Naive B cell (primary cell): Measurements from ENCODE around the gene PHAX. TPM values are rescaled to one million over a fixed set of nuclear protein-coding genes. Genes with fewer than 3 reads are reported as not detected.
A peak's percentile ranks its signal among the peaks of the same experiment; 100 is the strongest.
"Not testable (repeated sequence)": the region's sequence is repeated elsewhere in the genome, so short reads cannot be mapped to it uniquely, and the experiment has no call there.

Experiments used
- ATAC-seq, 2 donors: fragments of 150-1000 bp; cut with Tn5 transposase; 2 replicates each; pipeline ENCODE4 v1.10.0; 2021; ENCODE audit warnings: low read depth in 2 of 2, mild to moderate bottlenecking in 2 of 2, moderate library complexity in 2 of 2
- DNase-seq: peaks from one replicate; pipeline ENCODE4 v3.0.0; 2022
- H3K27ac Mint-ChIP-seq, 6 donors: one replicate each; pipeline ENCODE4 v1.8.0; 2020 to 2022; ENCODE audit warnings: mild to moderate bottlenecking in 6 of 6, mixed read lengths in 6 of 6, moderate library complexity in 5 of 6, inconsistent platforms in 2 of 6
- H3K27me3 Mint-ChIP-seq, 3 donors: one replicate each; pipeline ENCODE4 v1.8.0; 2021 to 2022; ENCODE audit warnings: mixed read lengths in 3 of 3, mild to moderate bottlenecking in 1 of 3
- H3K36me3 Mint-ChIP-seq, 2 donors: one replicate each; pipeline ENCODE4 v1.8.0; 2020 to 2022; ENCODE audit warnings: mixed read lengths in 2 of 2, inconsistent platforms in 1 of 2, mild to moderate bottlenecking in 1 of 2
- H3K4me1 Mint-ChIP-seq, 3 donors: one replicate each; pipeline ENCODE4 v1.8.0; 2020 to 2022; ENCODE audit warnings: mixed read lengths in 3 of 3, inconsistent platforms in 1 of 3, mild to moderate bottlenecking in 1 of 3, moderate library complexity in 1 of 3
- H3K4me3 Mint-ChIP-seq, 8 donors: one replicate each; pipeline ENCODE4 v1.8.0; 2020 to 2022; ENCODE audit warnings: mild to moderate bottlenecking in 8 of 8, mixed read lengths in 8 of 8, moderate library complexity in 8 of 8, inconsistent platforms in 2 of 8
- H3K9me3 Mint-ChIP-seq, 7 donors: one replicate each; pipeline ENCODE4 v1.8.0; 2020 to 2022; ENCODE audit warnings: mixed read lengths in 7 of 7, mild to moderate bottlenecking in 5 of 7, inconsistent platforms in 2 of 7, moderate library complexity in 1 of 7
- polyA plus RNA-seq, 6 donors: library from polyadenylated mRNA; unstranded; fragments of 300-500 nt; fragmentation: Illumina TruSeq; gene quantifications; one replicate each; pipeline ENCODE4 v1.2.3, GENCODE V29; 2021; ENCODE audit warnings: low read depth in 6 of 6

The PHAX gene
- polyA plus RNA-seq, 6 donors from 2014 or later: 29.7 to 84.8 (median 66.5) TPM

DNA sequence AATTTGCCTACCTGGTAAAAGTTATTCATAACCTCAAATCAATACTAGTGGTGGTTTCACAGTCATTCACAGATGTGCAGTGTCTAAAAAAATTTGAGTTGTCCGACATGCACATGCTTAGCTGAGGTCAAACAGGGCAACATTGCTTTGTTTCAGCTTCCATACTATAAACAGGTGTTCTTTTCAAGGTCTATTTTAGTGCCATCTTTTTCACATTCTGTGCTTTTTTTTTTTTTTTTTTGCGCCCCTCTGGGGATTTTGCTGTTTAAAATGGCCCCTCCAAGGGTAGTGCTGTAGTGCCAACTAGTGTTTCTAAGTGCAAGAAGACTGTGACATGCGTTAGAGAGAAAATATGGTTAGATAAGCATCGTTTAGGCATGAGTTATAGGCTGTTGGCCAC lies 14.5 kb downstream of the PHAX start:
- Mint-ChIP-seq H3K9me3 (no peaks in the 10 kb centered on the region), H3K4me1 (peaks cover 7 to 32% (median 13%) of the 10 kb centered on the region in 3 donors), H3K27me3 (no peaks in the 10 kb centered on the region), H3K36me3 (peaks cover 0 to 3% of the 10 kb centered on the region in 2 donors), H3K27ac (peak overlapping the region in 2 of 6 donors; percentile 19 to 20), H3K4me3 (no peak overlapping the region)
- ATAC-seq (no peak), DNase-seq (no peak)

GRCh38 chr5:126617603-126618002 lies 16.9 kb downstream of the PHAX start:
- peak overlapping the region in 1 of 6 donors; percentile 56 for H3K27ac Mint-ChIP-seq
- not testable (repeated sequence) for ATAC-seq, H3K36me3 Mint-ChIP-seq, H3K4me3 Mint-ChIP-seq, DNase-seq, H3K9me3 Mint-ChIP-seq, H3K27me3 Mint-ChIP-seq
- H3K4me1 Mint-ChIP-seq: peaks cover 2 to 15% (median 4%) of the 10 kb centered on the region in 3 donors

DNA sequence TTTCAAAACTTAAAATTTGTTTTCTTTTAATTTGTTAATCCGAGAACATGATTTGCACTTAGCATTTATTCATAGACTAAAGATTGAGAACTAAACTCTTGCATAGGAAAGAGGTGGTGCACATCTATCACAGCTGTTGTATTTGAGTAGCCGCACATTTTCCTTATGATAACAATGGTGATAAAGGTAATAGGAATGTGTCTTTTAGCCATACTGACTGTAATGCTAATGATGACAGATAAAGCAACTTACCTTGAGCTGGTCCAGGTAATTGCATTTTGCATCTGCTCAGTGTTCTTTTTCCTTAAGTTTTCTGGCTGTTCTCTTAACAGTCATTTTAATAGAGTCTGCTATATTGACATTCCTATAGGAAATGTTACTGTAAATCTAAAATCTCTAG lies 19.0 kb downstream of the PHAX start:
- Mint-ChIP-seq H3K27me3 (no peaks in the 10 kb centered on the region), H3K27ac (no peak overlapping the region), H3K9me3 (no peaks in the 10 kb centered on the region), H3K4me1 (peaks cover 0 to 7% (median 0%) of the 10 kb centered on the region in 3 donors), H3K36me3 (peaks cover 7 to 10% of the 10 kb centered on the region in 2 donors), H3K4me3 (no peak overlapping the region)
- ATAC-seq (no peak), DNase-seq (no peak)

GRCh38 chr5:126624534-126624933 lies 23.8 kb downstream of the PHAX start:
- DNase-seq (no peak), ATAC-seq (no peak)
- Mint-ChIP-seq H3K9me3 (no peaks in the 10 kb centered on the region), H3K4me1 (no peaks in the 10 kb centered on the region), H3K27me3 (no peaks in the 10 kb centered on the region), H3K27ac (no peak overlapping the region), H3K36me3 (peaks cover 9 to 12% of the 10 kb centered on the region in 2 donors), H3K4me3 (no peak overlapping the region)

- Mint-ChIP-seq H3K27me3 (no peaks in the 10 kb centered on the region), H3K4me1 (no peaks in the 10 kb centered on the region), H3K27ac (no peak overlapping the region), H3K9me3 (no peaks in the 10 kb centered on the region), H3K36me3 (peaks cover 9 to 10% of the 10 kb centered on the region in 2 donors), H3K4me3 (no peak overlapping the region)
- ATAC-seq (no peak), DNase-seq (no peak)
Observed at GRCh38 chr5:126628102-126628501, 27.4 kb downstream of the PHAX start.

DNA sequence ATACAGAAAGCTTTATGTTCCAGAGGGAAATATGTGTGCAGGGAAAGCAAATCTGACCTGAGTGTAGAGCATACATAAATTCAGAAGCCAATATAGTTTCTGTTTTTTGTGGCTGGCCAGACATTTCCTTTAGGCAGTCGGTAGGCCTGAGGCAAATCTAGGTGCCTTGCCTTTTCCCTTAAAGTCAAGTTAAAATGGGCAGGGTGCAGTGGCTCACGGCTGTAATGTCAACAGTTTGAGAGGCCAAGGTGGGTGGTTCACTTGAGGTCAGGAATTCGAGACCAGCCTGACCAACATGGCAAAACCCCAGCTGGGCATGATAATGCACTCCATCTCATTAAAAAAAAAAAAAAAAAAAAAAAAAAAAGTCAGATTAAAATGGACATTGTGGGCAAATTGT lies 31.2 kb downstream of the PHAX start:
- DNase-seq: no peak
- Mint-ChIP-seq H3K4me1 (no peaks in the 10 kb centered on the region), H3K27me3 (no peaks in the 10 kb centered on the region), H3K36me3 (no peaks in the 10 kb centered on the region), H3K4me3 (no peak overlapping the region), H3K9me3 (no peaks in the 10 kb centered on the region), H3K27ac (no peak overlapping the region)
- no peak for ATAC-seq

GRCh38 chr5:126633552-126633951 lies 32.8 kb downstream of the PHAX start:
- Mint-ChIP-seq H3K9me3 (peaks cover 0 to 4% (median 0%) of the 10 kb centered on the region in 7 donors), H3K27ac (no peak overlapping the region), H3K4me3 (no peak overlapping the region), H3K27me3 (no peaks in the 10 kb centered on the region), H3K4me1 (no peaks in the 10 kb centered on the region), H3K36me3 (no peaks in the 10 kb centered on the region)
- ATAC-seq (no peak), DNase-seq (no peak)

- no peak for ATAC-seq
- H3K9me3 Mint-ChIP-seq: peaks cover 0 to 4% (median 0%) of the 10 kb centered on the region in 7 donors
- no peak for DNase-seq
- no peaks in the 10 kb centered on the region for H3K36me3 Mint-ChIP-seq
- no peaks in the 10 kb centered on the region for H3K4me1 Mint-ChIP-seq
- H3K4me3 Mint-ChIP-seq: no peak overlapping the region
- no peaks in the 10 kb centered on the region for H3K27me3 Mint-ChIP-seq
- H3K27ac Mint-ChIP-seq: no peak overlapping the region
Observed at GRCh38 chr5:126635585-126635984, 34.8 kb downstream of the PHAX start.

- Mint-ChIP-seq H3K27me3 (no peaks in the 10 kb centered on the region), H3K9me3 (peaks cover 0 to 4% (median 0%) of the 10 kb centered on the region in 7 donors), H3K27ac (no peak overlapping the region), H3K4me3 (no peak overlapping the region), H3K4me1 (peaks cover 0 to 2% (median 0%) of the 10 kb centered on the region in 3 donors), H3K36me3 (no peaks in the 10 kb centered on the region)
- no peak for DNase-seq
- no peak for ATAC-seq
Observed at GRCh38 chr5:126636956-126637355, 36.2 kb downstream of the PHAX start.

GRCh38 chr5:126640866-126641265 lies 40.1 kb downstream of the PHAX start:
- peaks cover 0 to 10% of the 10 kb centered on the region in 2 donors for H3K36me3 Mint-ChIP-seq
- no peak overlapping the region for H3K27ac Mint-ChIP-seq
- DNase-seq (no peak), ATAC-seq (no peak)
- H3K27me3 Mint-ChIP-seq: no peaks in the 10 kb centered on the region
- peaks cover 0 to 2% (median 0%) of the 10 kb centered on the region in 3 donors for H3K4me1 Mint-ChIP-seq
- H3K4me3 Mint-ChIP-seq: no peak overlapping the region
- peaks cover 6 to 14% (median 9%) of the 10 kb centered on the region in 7 donors for H3K9me3 Mint-ChIP-seq

DNA sequence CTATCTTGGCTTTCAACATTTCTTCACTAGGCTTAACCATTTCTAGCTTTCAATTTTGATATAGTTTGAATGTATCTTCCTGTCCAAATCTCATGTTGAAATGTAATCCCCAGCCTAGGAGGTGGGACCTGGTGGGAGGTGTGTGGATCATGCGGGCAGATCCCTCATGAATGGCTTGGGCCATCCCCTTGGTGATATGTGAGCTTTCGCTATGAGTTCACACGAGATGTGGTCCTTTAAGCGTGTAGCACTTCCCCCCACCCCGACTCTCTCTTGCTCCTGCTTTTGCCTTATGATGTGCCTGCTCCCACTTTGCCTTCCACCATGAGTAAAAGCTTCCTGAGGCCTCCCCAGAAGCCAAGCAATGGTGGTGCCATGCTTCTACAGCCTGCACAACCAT lies 40.6 kb downstream of the PHAX start:
- ATAC-seq: no peak
- no peak for DNase-seq
- Mint-ChIP-seq H3K9me3 (peaks cover 6 to 17% (median 9%) of the 10 kb centered on the region in 7 donors), H3K27ac (no peak overlapping the region), H3K4me3 (no peak overlapping the region), H3K4me1 (peaks cover 0 to 2% (median 0%) of the 10 kb centered on the region in 3 donors), H3K27me3 (no peaks in the 10 kb centered on the region), H3K36me3 (peaks cover 0 to 10% of the 10 kb centered on the region in 2 donors)

- Mint-ChIP-seq H3K4me1 (peaks cover 0 to 2% (median 0%) of the 10 kb centered on the region in 3 donors), H3K36me3 (peaks cover 0 to 10% of the 10 kb centered on the region in 2 donors), H3K27me3 (peaks cover 0 to 10% (median 6%) of the 10 kb centered on the region in 3 donors), H3K9me3 (peaks cover 6 to 20% (median 9%) of the 10 kb centered on the region in 7 donors), H3K27ac (no peak overlapping the region), H3K4me3 (no peak overlapping the region)
- no peak for ATAC-seq
- DNase-seq: no peak
Observed at GRCh38 chr5:126645132-126645531, 44.4 kb downstream of the PHAX start.

DNA sequence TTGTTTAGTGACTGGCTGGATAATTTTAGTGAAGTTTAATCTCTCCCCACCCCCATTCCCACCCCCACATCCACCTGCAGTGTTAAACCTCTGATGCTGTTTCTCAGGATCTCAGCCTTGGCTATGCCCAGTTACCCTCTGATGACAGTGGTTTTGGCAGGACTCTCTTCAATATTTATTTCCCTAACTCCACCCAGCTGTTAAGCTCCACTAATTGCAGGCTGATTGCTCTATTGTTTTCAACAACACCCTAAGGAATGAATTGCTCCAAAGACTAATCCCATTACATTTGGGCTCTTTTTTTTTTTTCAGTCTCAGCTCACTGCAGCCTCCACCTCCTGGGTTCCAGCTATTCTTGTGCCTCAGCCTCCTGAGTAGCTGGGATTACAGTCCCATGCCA lies 46.3 kb downstream of the PHAX start:
- H3K27me3 Mint-ChIP-seq: peaks cover 0 to 16% (median 6%) of the 10 kb centered on the region in 3 donors
- no peak overlapping the region for H3K27ac Mint-ChIP-seq
- no peaks in the 10 kb centered on the region for H3K4me1 Mint-ChIP-seq
- peaks cover 6 to 20% (median 9%) of the 10 kb centered on the region in 7 donors for H3K9me3 Mint-ChIP-seq
- ATAC-seq (no peak), DNase-seq (no peak)
- peaks cover 0 to 10% of the 10 kb centered on the region in 2 donors for H3K36me3 Mint-ChIP-seq
- H3K4me3 Mint-ChIP-seq: no peak overlapping the region

GRCh38 chr5:126648471-126648870 lies 47.7 kb downstream of the PHAX start:
- Mint-ChIP-seq H3K9me3 (peaks cover 6 to 20% (median 9%) of the 10 kb centered on the region in 7 donors), H3K4me3 (no peak overlapping the region), H3K27me3 (peaks cover 0 to 16% (median 6%) of the 10 kb centered on the region in 3 donors), H3K4me1 (no peaks in the 10 kb centered on the region), H3K27ac (no peak overlapping the region), H3K36me3 (peaks cover 0 to 10% of the 10 kb centered on the region in 2 donors)
- DNase-seq: no peak
- ATAC-seq: no peak

DNA sequence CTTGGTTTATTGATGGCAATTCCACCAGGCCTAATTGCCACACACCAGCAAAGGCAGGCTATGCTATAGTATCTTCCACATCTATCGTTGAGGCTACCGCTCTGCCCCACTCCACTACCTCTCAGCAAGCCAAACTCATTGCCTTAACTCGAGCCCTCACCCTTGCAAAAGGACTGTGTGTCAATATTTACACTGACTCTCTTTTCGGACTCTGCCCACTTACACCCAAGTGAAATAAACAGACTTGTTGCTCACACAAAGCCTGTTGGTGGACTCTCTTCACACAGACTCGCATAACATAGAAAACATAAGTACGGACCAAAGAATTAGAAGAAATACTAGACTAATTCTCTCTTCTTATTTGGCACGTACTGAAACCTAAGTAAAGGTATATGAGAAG lies 48.3 kb downstream of the PHAX start:
- H3K4me3 Mint-ChIP-seq, ATAC-seq, H3K4me1 Mint-ChIP-seq, H3K36me3 Mint-ChIP-seq, H3K27ac Mint-ChIP-seq, DNase-seq: not testable (repeated sequence)
- Mint-ChIP-seq H3K27me3 (peaks cover 0 to 16% (median 6%) of the 10 kb centered on the region in 3 donors), H3K9me3 (peaks cover 6 to 20% (median 9%) of the 10 kb centered on the region in 7 donors)
